Astrocyte (in vitro differentiated cells and primary cell): Measurements from ENCODE around the gene PIP4K2A.

Source experiments
- EZH2 ChIP-seq: IDR thresholded peaks from 2 replicates; pipeline ENCODE4 v1.6.1; 2012; ENCODE audit warnings: mild to moderate bottlenecking, low read length, inconsistent platforms; ENCODE audit not compliant: insufficient read depth
- TF ChIP-seq, protein P1 (sequence below): IDR thresholded peaks from 2 replicates; pipeline ENCODE4 v1.5.1; 2011; ENCODE audit warnings: low read depth, mild to moderate bottlenecking, inconsistent platforms, low read length, moderate library complexity; ENCODE audit not compliant: insufficient read depth

DNA sequence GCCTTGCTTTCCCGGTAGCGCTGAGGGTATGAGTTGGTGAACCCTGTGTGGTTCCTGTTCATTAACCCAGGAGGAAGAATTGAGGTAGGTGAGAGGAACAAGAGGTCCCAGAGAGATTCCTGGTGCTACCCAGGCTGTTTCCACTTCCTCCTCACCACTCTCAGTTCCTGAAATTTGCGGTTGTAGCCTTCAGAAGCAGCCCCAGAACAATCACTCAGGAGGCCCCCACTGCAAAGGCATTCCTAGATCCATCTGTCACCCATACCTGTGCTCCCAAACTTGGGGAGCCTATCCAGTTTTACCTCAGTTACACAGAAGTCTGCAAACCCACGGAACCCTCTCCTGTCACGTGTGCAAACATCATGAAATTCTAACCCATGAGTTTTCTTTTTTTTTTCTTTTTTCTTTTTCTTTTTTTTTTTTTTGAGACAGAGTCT is 9.0 kb upstream of the PIP4K2A start:
- TF ChIP-seq, protein P1, sequence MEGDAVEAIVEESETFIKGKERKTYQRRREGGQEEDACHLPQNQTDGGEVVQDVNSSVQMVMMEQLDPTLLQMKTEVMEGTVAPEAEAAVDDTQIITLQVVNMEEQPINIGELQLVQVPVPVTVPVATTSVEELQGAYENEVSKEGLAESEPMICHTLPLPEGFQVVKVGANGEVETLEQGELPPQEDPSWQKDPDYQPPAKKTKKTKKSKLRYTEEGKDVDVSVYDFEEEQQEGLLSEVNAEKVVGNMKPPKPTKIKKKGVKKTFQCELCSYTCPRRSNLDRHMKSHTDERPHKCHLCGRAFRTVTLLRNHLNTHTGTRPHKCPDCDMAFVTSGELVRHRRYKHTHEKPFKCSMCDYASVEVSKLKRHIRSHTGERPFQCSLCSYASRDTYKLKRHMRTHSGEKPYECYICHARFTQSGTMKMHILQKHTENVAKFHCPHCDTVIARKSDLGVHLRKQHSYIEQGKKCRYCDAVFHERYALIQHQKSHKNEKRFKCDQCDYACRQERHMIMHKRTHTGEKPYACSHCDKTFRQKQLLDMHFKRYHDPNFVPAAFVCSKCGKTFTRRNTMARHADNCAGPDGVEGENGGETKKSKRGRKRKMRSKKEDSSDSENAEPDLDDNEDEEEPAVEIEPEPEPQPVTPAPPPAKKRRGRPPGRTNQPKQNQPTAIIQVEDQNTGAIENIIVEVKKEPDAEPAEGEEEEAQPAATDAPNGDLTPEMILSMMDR = no peak
- no peak for TF ChIP-seq EZH2
